Measurements from ENCODE around the gene ILF2.

The ILF2 gene

DNA sequence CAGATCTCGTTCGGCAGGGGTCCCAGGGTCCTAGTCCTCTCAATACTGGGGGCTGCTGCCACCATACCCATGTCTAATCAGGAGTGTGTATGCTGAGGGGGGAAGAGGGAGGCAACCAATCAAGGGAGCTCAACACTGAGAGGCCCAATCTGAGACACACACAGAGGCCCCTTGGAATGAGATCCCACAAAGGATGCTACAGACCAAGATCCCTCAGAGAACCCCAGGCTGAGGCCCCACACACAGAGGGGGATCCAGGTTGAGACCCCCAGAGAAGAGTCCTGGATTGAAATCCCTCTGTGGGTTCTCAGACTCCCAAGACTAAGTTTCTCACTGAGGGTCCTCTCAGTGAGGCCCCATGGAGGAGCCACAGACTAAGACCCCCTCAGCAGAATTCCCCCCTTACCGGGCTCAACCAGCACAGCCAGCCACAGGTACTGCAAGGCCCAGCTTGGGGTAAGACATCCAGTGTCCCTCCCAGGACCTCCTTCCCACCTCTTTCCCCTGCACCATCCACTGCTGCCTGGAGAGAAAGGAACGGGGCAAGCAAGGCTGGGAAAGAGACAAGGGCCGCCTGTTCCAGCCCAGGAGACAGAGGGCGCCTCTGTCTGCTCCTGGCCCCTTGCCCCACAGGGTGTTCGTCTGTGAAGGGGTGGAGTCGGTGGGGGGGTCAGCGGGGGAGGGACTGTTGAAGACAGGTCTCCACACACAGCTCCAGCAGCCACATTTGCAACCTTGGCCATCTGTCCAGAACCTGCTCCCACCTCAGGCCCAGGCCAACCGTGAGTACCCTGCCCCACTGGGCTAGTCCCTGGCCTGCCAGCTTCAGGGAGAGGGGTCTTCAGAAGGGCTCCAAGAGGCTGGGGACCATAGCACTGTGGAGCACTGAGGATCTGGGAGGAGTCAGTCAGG lies 42.8 kb downstream of the ILF2 start, which contains the start of gene S100A1:
Gene S100A1, plus strand, starts transcription at position 720 of the 912 bp plus-strand sequence. CDS start 2,088 bp downstream, outside the sequence.
- DNase-seq (ENCODE audit: low read depth), result no peak

DNA sequence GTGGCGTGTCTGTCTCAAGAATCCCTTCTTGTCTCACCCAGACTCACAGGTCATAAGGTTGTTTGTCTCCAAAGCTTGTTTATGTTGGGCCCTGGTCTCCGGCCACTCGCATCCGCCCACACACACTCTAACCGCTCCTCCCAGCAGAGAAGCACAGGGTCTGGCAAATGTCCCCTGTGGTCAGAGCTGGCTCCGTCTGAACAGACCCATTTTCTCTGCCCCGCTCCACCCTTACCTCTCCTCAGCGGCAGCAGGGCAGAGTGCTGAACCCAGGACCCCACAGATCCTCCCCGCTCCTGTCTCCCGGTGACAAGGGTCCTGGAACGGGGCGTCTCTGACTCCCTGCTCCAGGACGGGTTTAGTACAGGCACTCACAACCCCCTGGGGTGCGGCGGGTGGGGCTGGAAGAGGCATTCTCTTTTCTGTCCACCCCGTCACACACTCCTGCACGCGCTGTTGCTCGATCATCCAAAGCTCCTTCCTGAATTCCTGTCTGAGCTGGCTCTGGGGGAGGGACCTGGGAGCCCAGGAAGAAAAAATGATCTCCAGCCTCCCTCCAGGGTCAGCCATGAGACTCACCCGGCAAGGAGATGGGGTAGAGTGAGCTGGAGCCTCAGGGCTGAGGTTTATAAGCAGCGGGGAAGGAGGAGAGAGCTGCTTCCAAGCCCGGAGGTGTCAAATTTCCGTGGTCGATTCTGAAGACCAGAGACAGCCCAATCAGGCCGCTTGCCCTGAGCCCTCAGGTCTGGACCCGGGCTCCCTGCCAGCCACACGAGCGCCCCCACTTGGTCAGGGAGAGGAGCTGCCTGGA lies 43.7 kb downstream of the ILF2 start, which contains the start of gene S100A13:
Gene S100A13, minus strand, starts transcription at position 602 of the 811 bp plus-strand sequence. CDS start 1,033 bp downstream, outside the sequence.
- DNase-seq (ENCODE audit: low read depth), result no peak

- no peak for DNase-seq (ENCODE audit: low read depth)
Measured at GRCh38 chr1:153626477-153626903, 44.3 kb downstream of the ILF2 start.

DNA sequence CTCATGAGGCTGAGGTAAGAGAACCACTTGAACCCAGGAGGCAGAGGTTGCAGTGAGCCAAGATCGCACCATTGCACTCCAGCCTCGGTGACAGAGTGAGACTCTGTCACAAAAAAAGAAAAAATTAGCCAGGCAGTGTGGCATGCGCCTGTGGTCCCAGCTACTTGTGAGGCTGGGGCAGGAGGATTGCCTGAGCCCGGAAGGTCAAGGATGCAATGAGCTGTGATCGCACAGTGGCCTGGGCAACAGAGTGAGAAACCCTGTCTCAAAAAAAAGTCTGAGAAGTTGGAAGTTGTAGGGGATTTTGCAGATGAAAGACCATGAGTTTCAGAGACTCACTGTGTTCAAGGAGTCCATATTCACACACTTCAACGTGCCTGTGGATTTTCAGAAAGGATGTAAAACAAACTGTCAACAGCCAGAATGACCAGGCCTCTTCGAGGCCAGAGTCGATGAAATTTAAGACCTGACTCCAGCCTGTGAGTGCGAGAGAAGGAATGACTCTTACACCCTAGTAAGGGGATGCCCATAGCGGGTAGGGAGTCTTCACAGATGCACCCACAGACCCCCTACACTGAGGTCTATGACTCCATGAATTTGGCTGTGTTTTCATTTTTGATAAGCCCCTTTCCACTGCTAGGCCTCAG lies 45.7 kb downstream of the ILF2 start:
- no peak for DNase-seq (ENCODE audit: low read depth)

GRCh38 chr1:153623101-153623500 lies 47.7 kb downstream of the ILF2 start:
- DNase-seq (ENCODE audit: low read depth), result no peak

GRCh38 chr1:153619171-153619570 lies 51.6 kb downstream of the ILF2 start:
- no peak for DNase-seq (ENCODE audit: low read depth)

DNA sequence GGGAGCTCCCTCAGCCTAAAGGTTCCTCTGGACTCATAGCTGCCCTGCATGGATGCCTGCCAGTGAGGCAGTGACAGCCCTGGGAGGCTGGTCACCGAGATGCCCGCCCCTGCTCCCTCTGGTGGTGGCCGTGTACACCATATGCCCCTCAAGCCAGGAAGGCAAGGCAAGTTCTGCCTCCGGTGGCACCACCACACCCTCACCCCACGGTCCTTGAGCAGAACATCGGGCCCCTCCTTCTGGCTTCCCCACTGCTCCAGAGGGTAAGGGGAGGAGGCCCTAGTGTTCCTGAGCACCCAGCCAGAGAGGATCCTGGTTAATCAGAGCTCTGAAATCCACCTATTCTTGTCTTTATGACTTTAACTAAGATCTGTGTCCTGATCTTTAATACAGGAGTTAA lies 53.1 kb downstream of the ILF2 start:
- no peak for DNase-seq (ENCODE audit: low read depth)

GRCh38 chr1:153616917-153617311 lies 53.9 kb downstream of the ILF2 start:
- DNase-seq (ENCODE audit: low read depth), result no peak

- DNase-seq (ENCODE audit: low read depth), result no peak
Measured at GRCh38 chr1:153616144-153616916, 54.5 kb downstream of the ILF2 start, which contains the start of gene S100A14. S100A14 (minus strand) TSS chr1:153616325; CDS start chr1:153615858, 467 bp downstream.

DNA sequence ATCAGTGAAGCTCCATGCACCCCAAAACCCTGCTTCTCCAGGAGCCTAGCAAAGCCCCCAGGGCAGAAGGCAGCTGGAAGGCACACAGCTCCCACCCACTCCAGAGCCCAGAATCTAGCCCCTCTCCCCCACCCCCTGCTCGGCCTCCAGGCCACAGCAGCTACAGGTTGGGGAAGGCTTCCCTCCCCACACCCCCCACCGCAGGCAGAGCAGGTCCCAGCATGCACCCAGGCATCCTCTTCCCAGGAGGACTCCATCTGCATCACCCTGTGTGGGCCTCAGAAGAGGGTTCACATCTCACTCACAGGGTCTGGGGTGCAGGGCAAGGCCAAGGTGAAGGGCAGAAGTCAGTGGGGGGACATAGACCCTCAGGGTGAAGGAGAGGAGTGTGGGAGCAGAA lies 55.4 kb downstream of the ILF2 start:
- DNase-seq (ENCODE audit: low read depth), result no peak

GRCh38 chr1:153614906-153615305 lies 55.9 kb downstream of the ILF2 start:
- no peak for DNase-seq (ENCODE audit: low read depth)

- DNase-seq (ENCODE audit: low read depth), result no peak
Measured at GRCh38 chr1:153614189-153614900, 56.4 kb downstream of the ILF2 start.

GRCh38 chr1:153613406-153613805 lies 57.4 kb downstream of the ILF2 start:
- no peak for DNase-seq (ENCODE audit: low read depth)

- DNase-seq (ENCODE audit: low read depth), result no peak
Measured at GRCh38 chr1:153612755-153613331, 58.0 kb downstream of the ILF2 start, which contains the start of gene S100A16. S100A16 (minus strand) TSS chr1:153613137; CDS start chr1:153608151, 4,986 bp downstream.

GRCh38 chr1:153612111-153612754 lies 58.6 kb downstream of the ILF2 start:
- DNase-seq (ENCODE audit: low read depth), result no peak
